A549 (cell line): ENCODE measurements around the gene ZBTB8OS. TPM values are rescaled to one million over a fixed set of nuclear protein-coding genes. Genes with fewer than 3 reads are reported as not detected.
"Not testable (repeated sequence)": the region's sequence is repeated elsewhere in the genome, so short reads cannot be mapped to it uniquely, and the experiment has no call there.

ENCODE experiments used
- ATAC-seq, 2 experiments: fragments of 200-7000 bp in 1 of 2; fragments of >200 bp in 1 of 2; cut with Nextera tagmentation in 1 of 2; cut with Tn5 transposase in 1 of 2; 3 replicates each; pipeline versions ENCODE4 v1.8.0 to v1.9.1; 2018 to 2020; ENCODE audit warnings: mild to moderate bottlenecking in 1 of 2, moderate library complexity in 1 of 2
- CTCF ChIA-PET: fragments of 300-600 bp; sonication (Branson Sonifier 250); formaldehyde crosslinking; extraction: SDS; loops from one replicate; lab custom pipeline; 2021; ENCODE audit warnings: antibody characterized with exemption, inconsistent platforms; lab: Yijun Ruan, JAX
- POLR2A ChIA-PET: fragments of 350-600 bp; formaldehyde crosslinking; extraction: SDS; loops from one replicate; lab custom pipeline; 2021; ENCODE audit warnings: antibody characterized with exemption, inconsistent platforms; lab: Yijun Ruan, JAX
- DNase-seq, 2 experiments: peaks; one replicate each; pipeline versions ENCODE4 v3.0.0 to v3.0.0-alpha.2; 2011 to 2016; ENCODE audit warnings: low read depth in 1 of 2, low spot score in 1 of 2
- FAIRE-seq: peaks from 2 replicates; lab custom pipeline; 2011; peaks lifted over from hg19 to GRCh38; lab: Jason Lieb, UNC
- H3K27ac ChIP-seq, 2 experiments: fragments of >200 bp; sonication (Bioruptor Twin); formaldehyde crosslinking; 3 replicates each; pipeline ENCODE4 v1.5.1; 2016 to 2017
- H3K4me1 ChIP-seq: fragments of >200 bp; sonication (Bioruptor Twin); formaldehyde crosslinking; 3 replicates; pipeline ENCODE4 v1.6.1; 2016
- H3K4me2 ChIP-seq: fragments of >200 bp; sonication (Bioruptor Twin); formaldehyde crosslinking; 3 replicates; pipeline ENCODE4 v1.6.1; 2016
- H3K4me3 ChIP-seq: fragments of >200 bp; sonication (Bioruptor Twin); formaldehyde crosslinking; 3 replicates; pipeline ENCODE4 v1.5.1; 2016
- H3K9me3 ChIP-seq: fragments of >200 bp; sonication (Bioruptor Twin); formaldehyde crosslinking; 3 replicates; pipeline ENCODE4 v1.6.1; 2016
- CHD2 ChIP-seq: fragments of 150-350 bp; IDR thresholded peaks from 2 replicates; pipeline ENCODE4 v1.6.1; 2014; ENCODE audit warnings: low read length; ENCODE audit not compliant: partially characterized antibody
- CHD4 ChIP-seq: fragments of 200-600 bp; sonication (generic); IDR thresholded peaks from 2 replicates; pipeline ENCODE4 v1.6.1; 2016; ENCODE audit warnings: antibody characterized with exemption, mild to moderate bottlenecking, borderline replicate concordance
- EHF ChIP-seq: fragments of 250-450 bp; sonication (Bioruptor Pico); IDR thresholded peaks from 2 replicates; pipeline ENCODE4 v1.5.0; 2020; ENCODE audit warnings: mild to moderate bottlenecking
- EHMT2 ChIP-seq: fragments of 200-600 bp; sonication (generic); IDR thresholded peaks from 2 replicates; pipeline ENCODE4 v1.6.1; 2016; ENCODE audit warnings: antibody characterized with exemption, low read depth, mild to moderate bottlenecking, moderate library complexity
- ELK1 ChIP-seq: fragments of 150-350 bp; IDR thresholded peaks from 2 replicates; pipeline ENCODE4 v1.6.1; 2014; ENCODE audit warnings: low read depth, mild to moderate bottlenecking, low read length
- ESRRA ChIP-seq: fragments of 150-350 bp; IDR thresholded peaks from 2 replicates; pipeline ENCODE4 v1.6.1; 2014; ENCODE audit warnings: mild to moderate bottlenecking, low read length, borderline replicate concordance
- FOSB ChIP-seq: fragments of 250-450 bp; sonication (Bioruptor Pico); IDR thresholded peaks from 2 replicates; pipeline ENCODE4 v1.5.0; 2020; ENCODE audit warnings: mild to moderate bottlenecking, moderate library complexity
- FOXS1 ChIP-seq: fragments of 250-450 bp; sonication (Bioruptor Pico); IDR thresholded peaks from 2 replicates; pipeline ENCODE4 v1.5.0; 2020; ENCODE audit warnings: mild to moderate bottlenecking, moderate library complexity
- HES2 ChIP-seq: fragments of >200 bp; sonication (Bioruptor Twin); formaldehyde crosslinking; IDR thresholded peaks from 2 replicates; pipeline ENCODE4 v1.6.1; 2016
- HMGXB4 ChIP-seq: fragments of 250-450 bp; sonication (Bioruptor Pico); IDR thresholded peaks from 2 replicates; pipeline ENCODE4 v1.5.0; 2021; ENCODE audit warnings: mild to moderate bottlenecking, moderate library complexity, borderline replicate concordance
- HOXA7 ChIP-seq: fragments of 250-450 bp; sonication (Bioruptor Pico); IDR thresholded peaks from 2 replicates; pipeline ENCODE4 v1.5.0; 2020; ENCODE audit warnings: mild to moderate bottlenecking, moderate library complexity
- HOXB13 ChIP-seq: fragments of 250-450 bp; sonication (Bioruptor Pico); IDR thresholded peaks from 2 replicates; pipeline ENCODE4 v1.5.0; 2020; ENCODE audit warnings: low read depth, mild to moderate bottlenecking, moderate library complexity
- JUN ChIP-seq, 2 experiments: fragments of >200 bp; sonication (Bioruptor Twin); formaldehyde crosslinking; IDR thresholded peaks; 2 replicates in 1 of 2; 3 replicates in 1 of 2; pipeline ENCODE4 v1.6.1; 2016 to 2017
- KDM1A ChIP-seq: fragments of 200-600 bp; sonication (generic); IDR thresholded peaks from 2 replicates; pipeline ENCODE4 v1.6.1; 2016; ENCODE audit warnings: low read depth, mild to moderate bottlenecking
- KDM5A ChIP-seq: fragments of 200-600 bp; sonication (generic); IDR thresholded peaks from 2 replicates; pipeline ENCODE4 v1.6.1; 2016; ENCODE audit warnings: antibody characterized with exemption, mild to moderate bottlenecking
- MAFK ChIP-seq: fragments of 450-650 bp; IDR thresholded peaks from 2 replicates; pipeline ENCODE4 v1.6.1; 2014; ENCODE audit not compliant: partially characterized antibody
- NFE2L2 ChIP-seq: fragments of 150-350 bp; conservative IDR thresholded peaks from 2 replicates; pipeline ENCODE4 v1.6.1; 2014; ENCODE audit warnings: low read length
- PHF8 ChIP-seq: fragments of 200-600 bp; sonication (generic); IDR thresholded peaks from 2 replicates; pipeline ENCODE4 v1.6.1; 2016; ENCODE audit warnings: low read depth, mild to moderate bottlenecking, antibody characterized with exemption, moderate library complexity, borderline replicate concordance
- RAD21 ChIP-seq, 2 experiments: fragments of >200 bp in 1 of 2; sonication (Bioruptor Twin) in 1 of 2; formaldehyde crosslinking in 1 of 2; IDR thresholded peaks in 1 of 2; conservative IDR thresholded peaks in 1 of 2; 2 replicates in 1 of 2; 3 replicates in 1 of 2; pipeline ENCODE4 v1.6.1; 2012 to 2018; ENCODE audit warnings: inconsistent platforms in 1 of 2
- RARB ChIP-seq: fragments of 250-450 bp; sonication (Bioruptor Pico); IDR thresholded peaks from 2 replicates; pipeline ENCODE4 v1.8.0; 2021; ENCODE audit warnings: mild to moderate bottlenecking, moderate library complexity
- REST ChIP-seq: fragments of 200-600 bp; sonication (generic); IDR thresholded peaks from 2 replicates; pipeline ENCODE4 v1.6.1; 2016; ENCODE audit warnings: antibody characterized with exemption, mild to moderate bottlenecking, moderate library complexity
- RFX5 ChIP-seq: fragments of 450-650 bp; IDR thresholded peaks from 2 replicates; pipeline ENCODE4 v1.7.1; 2014; ENCODE audit warnings: antibody characterized with exemption, mild to moderate bottlenecking, moderate library complexity
- SMC3 ChIP-seq: fragments of >200 bp; sonication (Bioruptor Twin); formaldehyde crosslinking; IDR thresholded peaks from 3 replicates; pipeline ENCODE4 v1.6.1; 2018; ENCODE audit warnings: inconsistent platforms
- TFCP2L1 ChIP-seq: fragments of 250-450 bp; sonication (Bioruptor Pico); IDR thresholded peaks from 2 replicates; pipeline ENCODE4 v1.5.0; 2021; ENCODE audit warnings: mild to moderate bottlenecking
- ZFP36 ChIP-seq: fragments of 450-650 bp; IDR thresholded peaks from 2 replicates; pipeline ENCODE4 v1.6.1; 2014; ENCODE audit warnings: borderline replicate concordance; ENCODE audit not compliant: partially characterized antibody
- ZSCAN20 ChIP-seq: fragments of 250-450 bp; sonication (Bioruptor Pico); IDR thresholded peaks from 2 replicates; pipeline ENCODE4 v1.8.0; 2022; ENCODE audit warnings: mild to moderate bottlenecking, moderate library complexity
- whole genome bisulfite sequencing: methylation state at CpG from one replicate; pipeline ENCODE4 v1.1.6; 2017; ENCODE audit errors: missing lambda C conversion rate; 5-methylcytosine and 5-hydroxymethylcytosine counted together
- polyA plus RNA-seq, 4 experiments: library from polyadenylated mRNA; depleted of rRNA in 3 of 4; stranded (reverse); fragments of >200 nt; fragmentation: RNase III in 1 of 4; extraction: RNeasy Plus Mini Kit Qiagen cat#74134 plus additional on column Dnase treatment in 1 of 4; gene quantifications; 2 replicates in 3 of 4; 3 replicates in 1 of 4; pipeline ENCODE4 v1.2.3, GENCODE V29; 2011 to 2017

Gene ZBTB8OS
- polyA plus RNA-seq, 2 of the 4 experiments (the other 2 are of a cell fraction): 85.4 to 101 TPM

- no peak for FAIRE-seq
Observed at GRCh38 chr1:32635508-32636277, 14.7 kb downstream of the ZBTB8OS start.

GRCh38 chr1:32632829-32633228 lies 17.5 kb downstream of the ZBTB8OS start:
- H3K4me1 ChIP-seq: peaks cover 11% of the 10 kb centered on the region; the same call in 2 of the 3 replicates
- no peak for FAIRE-seq
- POLR2A ChIA-PET: no interaction called here
- CTCF ChIA-PET: no interaction called here
- TF ChIP-seq KDM5A: no peak
- no peak for TF ChIP-seq HOXA7 (CRISPR knock-in tag)
- TF ChIP-seq NFE2L2: no peak
- TF ChIP-seq CHD2: no peak
- no peak for TF ChIP-seq ZSCAN20 (CRISPR knock-in tag)
- TF ChIP-seq ESRRA: no peak
- TF ChIP-seq RFX5: no peak
- no peak for TF ChIP-seq FOSB (CRISPR knock-in tag)
- TF ChIP-seq EHMT2: no peak
- no peak for TF ChIP-seq EHF (CRISPR knock-in tag)
- TF ChIP-seq RAD21 (conservative IDR thresholded peaks at IDR 0.05 in 1 of 2, IDR thresholded peaks at IDR 0.05 in 1 of 2): no peak
- no peak for TF ChIP-seq MAFK
- TF ChIP-seq HMGXB4 (CRISPR knock-in tag): no peak
- TF ChIP-seq ZFP36: no peak
- no peak for TF ChIP-seq FOXS1 (CRISPR knock-in tag)
- no peak for TF ChIP-seq ELK1
- TF ChIP-seq KDM1A: no peak
- TF ChIP-seq, all 56 proteins: peak for 0
- no peak for ATAC-seq
- WGBS: 81% methylated on average over 2 of the region's 2 CpGs
- no peaks in the 10 kb centered on the region for H3K9me3 ChIP-seq
- no peak overlapping the region for H3K4me3 ChIP-seq
- H3K4me2 ChIP-seq: no peak overlapping the region
- H3K27ac ChIP-seq: no peak overlapping the region
- DNase-seq: no peak

More at GRCh38 chr1:32635508-32636277, 14.7 kb downstream of the ZBTB8OS start:
- no peaks in the 10 kb centered on the region for H3K9me3 ChIP-seq
- no peak overlapping the region for H3K4me2 ChIP-seq
- H3K27ac ChIP-seq: no peak overlapping the region
- no peak for TF ChIP-seq ESRRA
- TF ChIP-seq PHF8: no peak
- TF ChIP-seq HOXB13 (CRISPR knock-in tag): no peak
- no peak for TF ChIP-seq EHMT2
- TF ChIP-seq HES2: no peak
- no peak for TF ChIP-seq REST
- no peak for TF ChIP-seq CHD4
- TF ChIP-seq JUN (IDR thresholded peaks at IDR 0.05): no peak
- no peak for TF ChIP-seq TFCP2L1 (CRISPR knock-in tag)
- TF ChIP-seq SMC3: no peak
- no peak for TF ChIP-seq RARB (CRISPR knock-in tag)
- TF ChIP-seq RFX5: no peak
- DNase-seq (no peak), ATAC-seq (no peak)
- ChIA-PET POLR2A (no interaction called here), CTCF (interaction anchor here (1.1 kb wide), 1 partner anchor 16 kb away, joined by 3 read pairs; no protein-coding TSS in a partner anchor)
- H3K4me3 ChIP-seq: no peak overlapping the region
- H3K4me1 ChIP-seq: peaks cover 13% of the 10 kb centered on the region; the same call in 2 of the 3 replicates
- 93% methylated on average over 8 of the region's 8 CpGs for WGBS

GRCh38 chr1:32630173-32630572 lies 20.2 kb downstream of the ZBTB8OS start:
- H3K4me2 ChIP-seq, DNase-seq, H3K27ac ChIP-seq, POLR2A ChIA-PET, ATAC-seq, H3K4me1 ChIP-seq, CTCF ChIA-PET, FAIRE-seq, H3K4me3 ChIP-seq, H3K9me3 ChIP-seq: not testable (repeated sequence)
- 96% methylated on average over 4 of the region's 4 CpGs for WGBS
